Vagina (tissue), 2 donors: ENCODE measurements around the gene CHMP2A.

ENCODE experiments used
- POLR2A ChIP-seq, 2 donors: fragments of 450-650 bp; IDR thresholded peaks; one replicate each; pipeline ENCODE4 v1.6.1; 2017; ENCODE audit warnings: antibody characterized with exemption in 2 of 2, mild to moderate bottlenecking in 2 of 2, moderate library complexity in 2 of 2
- TF ChIP-seq, protein P1 (sequence below), 3 experiments: fragments of 450-650 bp in 2 of 3; fragments of 200-600 bp in 1 of 3; sonication (generic) in 1 of 3; IDR thresholded peaks; one replicate each; pipeline ENCODE4 v1.5.1; 2017 to 2019; ENCODE audit warnings: antibody characterized with exemption in 3 of 3, mild to moderate bottlenecking in 2 of 3, moderate library complexity in 2 of 3

- TF ChIP-seq, protein P1, sequence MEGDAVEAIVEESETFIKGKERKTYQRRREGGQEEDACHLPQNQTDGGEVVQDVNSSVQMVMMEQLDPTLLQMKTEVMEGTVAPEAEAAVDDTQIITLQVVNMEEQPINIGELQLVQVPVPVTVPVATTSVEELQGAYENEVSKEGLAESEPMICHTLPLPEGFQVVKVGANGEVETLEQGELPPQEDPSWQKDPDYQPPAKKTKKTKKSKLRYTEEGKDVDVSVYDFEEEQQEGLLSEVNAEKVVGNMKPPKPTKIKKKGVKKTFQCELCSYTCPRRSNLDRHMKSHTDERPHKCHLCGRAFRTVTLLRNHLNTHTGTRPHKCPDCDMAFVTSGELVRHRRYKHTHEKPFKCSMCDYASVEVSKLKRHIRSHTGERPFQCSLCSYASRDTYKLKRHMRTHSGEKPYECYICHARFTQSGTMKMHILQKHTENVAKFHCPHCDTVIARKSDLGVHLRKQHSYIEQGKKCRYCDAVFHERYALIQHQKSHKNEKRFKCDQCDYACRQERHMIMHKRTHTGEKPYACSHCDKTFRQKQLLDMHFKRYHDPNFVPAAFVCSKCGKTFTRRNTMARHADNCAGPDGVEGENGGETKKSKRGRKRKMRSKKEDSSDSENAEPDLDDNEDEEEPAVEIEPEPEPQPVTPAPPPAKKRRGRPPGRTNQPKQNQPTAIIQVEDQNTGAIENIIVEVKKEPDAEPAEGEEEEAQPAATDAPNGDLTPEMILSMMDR (IDR thresholded peaks at IDR 0.05): no peak
- TF ChIP-seq POLR2A (IDR thresholded peaks at IDR 0.05): peak in 1 of 2 donors; percentile 47
Measured at GRCh38 chr19:58554494-58555368, at the start of gene CHMP2A.
